KOPT-K1 (cell line): ENCODE measurements around the gene DBN1.
A peak's percentile ranks its signal among the peaks of the same experiment; 100 is the strongest.

Experiments
- H3K27ac ChIP-seq: fragments of 200-600 bp; sonication (generic); 2 replicates; pipeline ENCODE4 v1.5.1; 2016; ENCODE audit warnings: antibody characterized with exemption, mild to moderate bottlenecking, low read depth, low read length; ENCODE audit not compliant: poor library complexity, severe bottlenecking
- H3K36me3 ChIP-seq: fragments of 200-600 bp; sonication (generic); 2 replicates; pipeline ENCODE4 v1.5.1; 2017; ENCODE audit warnings: antibody characterized with exemption, mild to moderate bottlenecking, low read length, moderate library complexity; ENCODE audit not compliant: insufficient read depth
- H3K9me3 ChIP-seq: fragments of 200-600 bp; sonication (generic); 2 replicates; pipeline ENCODE4 v1.5.1; 2017; ENCODE audit warnings: antibody characterized with exemption, low read length, mild to moderate bottlenecking; ENCODE audit not compliant: insufficient read depth, poor library complexity, severe bottlenecking

The DBN1 gene

DNA sequence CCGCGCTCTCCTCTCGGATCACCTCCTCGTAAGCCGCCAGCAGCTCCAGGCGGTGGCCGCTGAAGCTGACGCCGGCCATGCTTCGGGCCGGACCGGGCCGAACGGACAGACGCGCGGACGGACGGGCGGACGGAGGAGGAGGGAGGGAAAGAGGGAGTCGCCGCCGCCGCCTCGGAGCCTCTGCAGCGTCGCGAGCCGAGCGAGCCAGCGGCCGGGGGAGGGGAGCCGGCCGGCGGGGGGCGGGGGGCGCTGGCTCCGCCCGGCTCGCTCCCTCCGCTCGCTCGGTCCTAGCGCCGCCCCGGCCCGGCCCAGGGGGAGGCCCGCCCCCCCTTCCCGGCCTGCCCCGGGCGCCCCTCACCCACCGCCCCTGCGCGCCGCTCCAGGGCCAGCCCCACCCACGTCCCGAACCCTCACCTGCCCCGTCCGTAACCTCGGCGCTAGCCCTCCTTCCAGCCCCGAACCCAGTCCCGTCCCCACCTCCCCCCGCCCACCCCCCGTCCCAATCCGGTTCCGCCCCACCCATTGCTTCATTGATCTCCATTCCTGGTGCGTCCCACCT lies at the start of gene DBN1:
Gene DBN1 (minus strand): TSS at position 192 of the 559 bp plus-strand sequence. CDS start 113 bp downstream, at position 79.
- Histone ChIP-seq H3K36me3 (peaks cover 5% of the 10 kb centered on the region), H3K9me3 (no peaks in the 10 kb centered on the region), H3K27ac (peak within 1 kb of the TSS; percentile 61)

DNA sequence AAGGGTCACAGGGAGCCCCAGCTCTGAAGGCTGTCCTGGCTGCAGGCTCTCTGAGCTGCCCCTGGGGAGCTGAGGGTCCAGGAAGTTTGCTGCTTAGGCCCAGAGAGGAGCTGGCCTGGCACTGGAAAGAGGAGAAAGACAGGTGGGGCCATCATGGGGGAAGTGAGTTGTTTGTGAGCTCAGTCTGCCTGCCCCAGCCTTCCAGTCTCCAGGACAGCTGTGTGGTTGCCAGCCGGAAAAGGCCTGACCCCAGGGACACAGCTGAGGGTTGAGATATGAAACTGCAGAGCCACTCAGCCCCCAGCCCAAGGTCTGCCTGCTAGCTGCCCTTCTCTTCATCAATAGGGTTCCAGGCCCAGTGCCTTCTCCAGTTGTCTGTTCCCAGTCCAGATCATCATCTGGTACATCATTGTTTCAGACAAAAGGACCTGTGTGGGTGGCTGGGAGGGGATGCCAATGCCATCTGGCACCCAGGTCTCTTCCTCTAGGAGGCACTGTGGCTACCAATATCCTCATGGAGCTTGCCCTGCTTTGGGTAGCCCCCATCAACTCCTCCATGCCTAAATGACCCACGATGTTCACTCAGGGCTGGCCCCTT lies 47.6 kb upstream of the DBN1 start:
- Histone ChIP-seq H3K9me3 (no peaks in the 10 kb centered on the region), H3K36me3 (peaks cover 60% of the 10 kb centered on the region), H3K27ac (no peak overlapping the region)

DNA sequence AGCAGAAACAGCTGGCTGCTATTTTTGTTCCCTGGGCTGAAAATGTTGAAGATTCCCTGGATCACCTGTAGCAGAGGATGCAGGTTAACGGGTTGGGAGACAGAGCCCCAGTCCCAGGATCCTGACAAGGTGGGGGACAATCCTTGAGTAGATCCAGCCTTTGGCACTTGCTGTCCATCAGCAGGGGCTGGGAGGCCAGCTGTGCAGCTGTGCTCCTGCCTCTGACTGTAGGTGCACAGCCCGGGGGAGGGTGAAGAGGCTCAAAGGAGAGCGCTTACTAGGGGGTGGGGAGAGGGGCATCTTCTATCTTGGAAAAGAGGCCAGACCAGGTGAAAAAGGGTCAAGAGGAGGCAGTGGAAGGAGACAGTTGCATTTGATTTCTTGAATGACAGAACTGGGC lies 46.8 kb upstream of the DBN1 start:
- Histone ChIP-seq H3K36me3 (peaks cover 60% of the 10 kb centered on the region), H3K27ac (no peak overlapping the region), H3K9me3 (no peaks in the 10 kb centered on the region)

DNA sequence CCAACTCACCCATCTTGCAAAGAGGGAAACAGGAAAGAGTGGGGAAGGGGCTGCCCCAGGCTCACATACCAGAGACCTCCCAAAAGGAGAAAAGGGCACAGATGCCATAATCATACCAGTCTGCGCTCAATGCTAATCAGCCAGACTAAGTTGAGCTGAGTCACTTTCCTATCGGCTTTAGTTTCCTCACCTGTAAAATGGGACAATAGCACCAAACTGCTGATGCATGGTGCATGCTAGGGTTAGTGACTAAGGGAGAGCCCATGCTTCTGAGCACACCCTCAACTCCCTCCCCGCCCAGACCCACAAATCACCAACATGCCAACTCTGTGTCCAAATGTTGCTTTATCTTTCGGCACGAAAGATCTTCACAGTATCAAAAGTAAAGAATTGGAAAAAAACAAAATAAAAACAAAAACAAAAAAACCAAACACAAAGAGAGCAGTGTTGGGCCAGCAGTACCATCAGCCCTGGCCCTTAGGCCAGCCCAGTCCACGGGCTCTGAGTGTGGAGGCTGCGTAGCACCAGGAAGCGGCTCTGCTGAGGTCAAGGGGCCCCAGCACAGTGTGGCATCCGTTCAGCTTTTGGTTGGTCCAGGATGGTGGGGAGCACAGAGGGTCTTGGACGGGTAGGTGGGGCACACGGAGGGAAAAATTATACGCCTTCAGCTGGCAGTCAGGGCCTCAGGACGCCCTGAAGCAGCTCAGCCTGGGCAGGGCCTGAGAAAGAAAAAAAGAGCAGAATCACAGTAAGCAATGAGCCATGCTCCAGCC lies 46.2 kb upstream of the DBN1 start:
- H3K36me3 ChIP-seq: peaks cover 60% of the 10 kb centered on the region
- no peaks in the 10 kb centered on the region for H3K9me3 ChIP-seq
- H3K27ac ChIP-seq: no peak overlapping the region

DNA sequence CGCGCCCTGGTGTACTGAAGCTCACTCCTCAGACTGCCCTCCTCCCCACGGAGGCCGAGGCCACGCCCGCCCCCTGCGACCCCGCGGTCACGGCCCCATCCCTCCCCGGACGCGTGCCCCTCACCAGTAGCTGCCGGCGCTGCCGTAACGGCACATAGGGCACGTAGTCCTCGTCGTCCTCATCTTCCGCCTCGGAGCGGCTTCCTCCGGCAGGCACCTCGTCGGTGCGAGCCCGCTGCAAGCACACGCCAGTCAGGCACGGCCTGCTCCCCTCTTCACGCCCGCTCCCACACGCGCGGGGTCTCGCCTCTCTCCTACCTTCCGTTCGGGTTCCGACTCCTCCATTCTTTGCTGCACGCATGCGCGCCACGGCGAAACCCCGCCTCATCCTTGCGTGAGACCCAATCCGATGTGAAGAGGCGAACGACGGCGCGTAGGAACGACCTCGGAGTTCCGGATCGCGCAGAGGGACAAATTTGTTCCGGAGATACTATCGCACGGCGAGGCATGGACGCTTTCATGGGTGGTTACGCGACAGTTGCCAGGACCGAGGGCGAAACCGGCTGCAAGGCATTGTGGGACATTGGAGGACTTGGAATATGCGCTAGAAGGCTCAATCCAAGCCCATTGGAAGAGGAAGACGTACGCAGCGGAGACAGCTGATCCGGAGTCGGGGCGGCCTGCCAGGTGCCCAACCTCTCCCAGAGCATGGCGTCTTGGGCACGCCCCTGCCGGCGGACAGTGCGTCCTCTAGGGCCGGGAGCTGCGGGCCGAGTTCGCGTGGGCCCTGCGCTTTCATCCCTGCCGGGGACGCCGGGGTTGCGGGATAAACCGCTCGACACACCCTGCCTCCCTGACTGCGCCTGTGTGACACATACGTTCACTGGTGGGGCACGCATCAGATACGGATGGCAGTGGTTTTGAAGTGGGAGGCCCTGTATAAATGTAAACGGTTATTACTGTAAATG lies 43.5 kb upstream of the DBN1 start, which contains the start of gene DDX41:
Gene DDX41 (minus strand): TSS at position 361 of the 968 bp plus-strand sequence. CDS start 16 bp downstream, at position 345.
- peak within 1 kb of the TSS; percentile 74 for H3K27ac ChIP-seq

DNA sequence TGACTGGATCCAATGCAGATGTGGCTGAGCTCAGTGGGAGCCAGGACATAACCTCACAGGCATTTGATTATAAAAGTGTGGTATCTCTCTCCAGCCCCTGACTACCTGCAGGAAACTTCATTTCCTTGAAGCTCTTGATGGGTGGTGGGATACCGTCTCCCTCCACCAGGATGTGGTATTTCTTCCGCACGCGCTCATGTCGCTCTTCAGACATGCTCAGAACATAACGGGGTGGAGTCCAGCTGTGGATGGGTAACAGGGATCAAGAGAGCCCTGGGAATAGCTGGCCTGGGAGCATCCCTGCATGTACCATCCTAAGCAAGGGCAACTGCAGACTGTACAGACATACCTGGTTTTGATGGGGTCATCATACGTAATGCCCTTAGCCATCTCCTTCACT lies 42.1 kb upstream of the DBN1 start:
- peaks cover 70% of the 10 kb centered on the region for H3K36me3 ChIP-seq
- peak overlapping the region; percentile 74 for H3K27ac ChIP-seq
- H3K9me3 ChIP-seq: no peaks in the 10 kb centered on the region

More for the DNA sequence above, 43.5 kb upstream of the DBN1 start, which contains the start of gene DDX41:
- peaks cover 70% of the 10 kb centered on the region for H3K36me3 ChIP-seq
- H3K9me3 ChIP-seq: no peaks in the 10 kb centered on the region

DNA sequence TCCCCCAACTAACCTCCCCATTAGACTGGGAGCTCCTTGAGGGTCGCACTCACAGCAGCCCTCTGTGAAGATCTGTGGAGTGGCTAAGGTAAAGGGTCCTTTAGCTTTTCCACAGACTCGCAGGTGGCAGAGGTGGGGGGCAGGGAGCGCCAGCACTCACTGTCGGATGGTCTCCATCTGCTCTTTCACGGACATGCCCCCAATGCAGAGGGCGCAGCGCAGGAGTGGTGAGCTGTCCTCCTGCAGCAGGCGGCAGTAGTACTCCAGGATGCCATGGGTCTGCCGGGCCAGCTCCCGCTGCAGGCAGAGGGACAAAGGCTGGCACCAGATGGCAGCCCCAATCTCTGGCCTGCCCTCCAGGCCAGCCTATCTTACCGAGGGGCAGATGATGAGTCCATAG lies 41.1 kb upstream of the DBN1 start:
- H3K36me3 ChIP-seq: peaks cover 69% of the 10 kb centered on the region
- no peak overlapping the region for H3K27ac ChIP-seq

DNA sequence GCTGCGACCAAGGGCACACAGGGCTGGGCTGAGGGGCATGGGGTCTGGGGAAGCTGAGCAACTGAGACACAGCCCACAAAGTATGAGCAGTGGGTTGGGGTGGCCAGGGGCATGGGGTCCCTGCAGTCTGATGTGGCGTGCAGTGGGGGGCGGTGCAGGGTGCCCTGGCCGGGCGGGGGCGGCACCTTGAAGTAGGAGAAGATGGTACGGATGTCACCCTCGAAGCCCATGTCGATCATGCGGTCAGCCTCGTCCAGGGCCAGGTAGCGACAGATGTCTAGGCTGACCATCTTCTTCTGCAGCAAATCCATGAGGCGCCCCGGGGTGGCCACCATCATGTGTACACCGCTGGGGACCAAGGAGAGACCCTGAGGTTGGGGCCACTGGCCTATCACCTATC lies 40.1 kb upstream of the DBN1 start:
- Histone ChIP-seq H3K27ac (no peak overlapping the region), H3K36me3 (peaks cover 71% of the 10 kb centered on the region)

More for the DNA sequence above, 41.1 kb upstream of the DBN1 start:
- no peaks in the 10 kb centered on the region for H3K9me3 ChIP-seq

DNA sequence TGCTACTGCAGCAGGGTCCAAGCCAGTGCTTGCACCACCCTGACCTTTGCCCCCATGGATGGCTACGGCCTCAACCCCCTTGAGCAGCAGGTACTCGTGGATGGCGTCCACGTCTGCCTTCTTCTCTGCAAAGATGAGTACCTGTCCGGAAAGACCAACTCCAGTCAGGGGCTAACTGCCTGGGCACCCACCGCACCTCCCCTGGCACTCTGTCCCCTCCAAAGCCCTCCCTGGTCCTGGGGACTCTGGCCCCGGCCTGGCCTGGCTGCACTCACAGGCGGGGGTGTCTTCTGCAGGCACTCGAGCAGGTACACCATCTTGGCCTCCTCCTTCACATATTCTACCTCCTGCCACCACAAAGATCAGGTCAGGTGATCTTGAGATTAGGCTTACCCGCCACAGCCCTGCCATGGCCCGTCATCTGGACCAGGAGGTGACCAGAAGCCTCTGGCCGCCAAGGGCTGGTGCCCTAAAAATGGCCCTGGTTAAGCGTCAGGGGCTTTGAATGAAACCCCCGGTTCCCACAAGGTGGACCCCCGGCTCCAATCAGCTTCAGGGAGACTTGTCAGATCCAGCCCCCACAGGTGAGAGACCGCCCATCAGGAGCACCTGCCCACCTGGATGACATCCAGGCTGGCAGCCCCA lies 39.4 kb upstream of the DBN1 start:
- Histone ChIP-seq H3K9me3 (no peaks in the 10 kb centered on the region), H3K36me3 (peaks cover 76% of the 10 kb centered on the region), H3K27ac (no peak overlapping the region)

More for the DNA sequence above, 40.1 kb upstream of the DBN1 start:
- no peaks in the 10 kb centered on the region for H3K9me3 ChIP-seq

DNA sequence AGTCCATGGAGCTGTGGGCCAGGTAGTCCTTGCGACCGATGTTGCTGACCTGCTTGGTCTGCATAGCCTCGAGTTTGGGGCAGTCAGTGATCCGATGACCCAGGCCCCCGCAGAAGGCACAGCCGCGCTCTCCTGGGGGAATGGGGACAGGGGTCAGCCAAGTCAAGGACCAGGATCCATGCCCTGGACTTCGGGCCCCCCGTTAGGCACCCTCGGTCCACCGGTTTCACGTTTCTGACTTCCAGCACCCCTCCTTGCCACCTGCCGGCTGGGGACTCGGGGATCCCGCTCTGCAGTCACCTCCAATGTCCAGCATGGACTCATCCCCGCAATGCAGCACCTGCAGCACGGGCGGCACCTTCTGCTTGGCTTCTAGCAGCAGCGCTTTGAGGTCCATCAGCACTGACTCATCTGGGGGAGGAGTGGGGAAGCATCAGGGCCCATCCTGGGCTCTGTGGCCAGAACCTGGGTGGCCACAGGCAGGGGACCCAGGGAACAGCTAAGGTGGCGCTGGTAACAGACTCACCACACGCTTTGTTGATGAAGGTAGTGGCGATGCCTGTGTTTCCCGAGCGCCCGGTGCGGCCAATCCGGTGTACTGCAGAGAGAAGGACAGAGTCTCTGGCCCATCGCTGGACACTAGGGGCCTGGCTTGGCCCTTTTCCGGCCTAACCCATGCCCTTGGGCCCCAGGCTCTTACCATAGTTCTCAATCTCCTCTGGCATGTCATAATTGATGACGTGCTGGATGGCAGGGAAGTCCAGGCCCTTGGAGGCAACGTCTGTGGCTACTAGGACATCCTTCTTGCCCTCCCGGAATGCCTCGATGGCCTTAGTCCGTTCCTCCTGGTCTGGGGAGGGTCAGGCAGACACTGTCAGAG lies 38.6 kb upstream of the DBN1 start:
- Histone ChIP-seq H3K9me3 (no peaks in the 10 kb centered on the region), H3K36me3 (peaks cover 79% of the 10 kb centered on the region), H3K27ac (no peak overlapping the region)

DNA sequence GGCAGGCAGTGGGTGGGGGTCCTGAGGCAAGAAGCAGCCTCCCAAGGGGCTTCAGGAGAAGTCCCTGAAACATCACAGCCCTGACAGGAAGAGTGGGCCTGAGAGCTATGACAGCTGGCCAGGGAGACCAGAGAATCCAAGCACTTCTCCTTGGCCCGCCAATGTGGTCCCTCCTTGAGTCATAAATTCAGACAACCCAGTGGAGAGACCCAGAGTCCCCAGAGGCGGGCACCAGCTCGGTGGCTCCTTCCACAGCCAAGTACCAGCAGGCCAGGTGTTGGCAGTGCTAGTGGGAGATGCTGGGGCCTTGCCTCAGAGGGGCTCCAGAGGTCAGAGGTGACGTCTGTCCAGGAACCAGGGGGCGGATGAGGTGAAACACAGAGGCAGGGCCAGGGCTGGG lies 37.7 kb upstream of the DBN1 start:
- Histone ChIP-seq H3K27ac (no peak overlapping the region), H3K36me3 (peaks cover 79% of the 10 kb centered on the region), H3K9me3 (no peaks in the 10 kb centered on the region)

DNA sequence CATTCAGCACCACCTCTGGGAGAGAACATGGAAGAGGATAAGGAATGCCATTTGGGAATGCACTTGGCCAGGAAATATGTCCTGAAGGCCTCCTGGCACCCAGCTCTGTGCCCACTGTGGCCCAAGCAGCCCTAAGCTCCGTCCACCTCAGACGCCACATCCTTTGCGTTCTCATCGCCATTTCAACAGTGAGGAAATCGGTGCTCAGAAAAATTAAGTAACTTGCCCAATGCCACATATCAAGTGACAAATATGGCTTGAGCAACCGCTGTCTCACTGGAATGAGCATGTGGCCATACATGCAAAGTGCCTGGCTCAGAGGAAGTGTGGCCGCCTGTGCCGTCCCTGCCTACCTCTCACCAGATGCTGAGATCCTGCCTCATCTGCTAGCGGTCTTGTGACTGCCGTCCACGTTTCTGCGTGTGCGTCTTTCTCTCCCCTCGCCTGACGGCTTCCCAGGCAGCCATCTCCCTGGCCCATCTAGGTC lies 37.2 kb upstream of the DBN1 start:
- Histone ChIP-seq H3K36me3 (peaks cover 75% of the 10 kb centered on the region), H3K9me3 (no peaks in the 10 kb centered on the region), H3K27ac (no peak overlapping the region)

DNA sequence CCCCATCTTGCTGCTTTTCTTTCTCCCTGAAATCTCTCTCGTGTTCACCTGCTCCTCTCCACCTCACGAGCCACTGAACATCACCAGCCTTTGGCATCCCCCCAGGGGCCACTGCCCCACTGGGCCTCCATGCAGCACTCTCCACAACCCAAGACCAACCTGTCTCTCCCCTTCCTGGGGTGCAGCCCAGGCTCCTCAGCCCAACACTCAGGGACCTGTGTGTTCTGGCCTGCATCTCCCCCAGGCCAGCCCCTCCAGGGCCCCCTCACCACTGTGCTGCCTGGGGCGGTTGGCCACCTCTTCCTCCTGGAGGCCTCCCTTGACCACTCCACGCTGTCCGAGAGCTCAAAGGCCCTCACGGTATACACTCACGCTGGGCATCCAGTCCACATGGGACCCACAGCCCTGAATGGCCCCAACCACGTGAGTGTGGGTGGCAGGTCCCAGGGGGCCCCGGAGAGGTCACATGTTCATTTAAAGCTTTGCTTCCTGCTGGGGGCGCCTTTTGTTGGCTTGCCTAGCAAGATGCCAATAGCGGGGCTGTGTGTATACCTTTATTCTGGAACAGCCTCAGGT lies 36.6 kb upstream of the DBN1 start:
- H3K36me3 ChIP-seq: peaks cover 70% of the 10 kb centered on the region
- no peaks in the 10 kb centered on the region for H3K9me3 ChIP-seq
- no peak overlapping the region for H3K27ac ChIP-seq
